Measurements from ENCODE around the gene IFNG-AS1.

Gene IFNG-AS1

GRCh38 chr12:67999244-67999643 is 10.0 kb downstream of the IFNG-AS1 start:
- no peak overlapping the region for H3K18ac ChIP-seq (ENCODE audit: low read length)
- H2BK5ac ChIP-seq (ENCODE audit: low read depth, low read length, poor library complexity): no peak overlapping the region
- no peaks in the 10 kb centered on the region for H3K36me3 ChIP-seq (ENCODE audit: control insufficient read depth in 1 of 2, insufficient read depth in 2 of 2, low read length in 2 of 2)
- no peaks in the 10 kb centered on the region for H3K79me1 ChIP-seq (ENCODE audit: low read length)
- H2AFZ ChIP-seq (ENCODE audit: insufficient read depth, low read length, poor library complexity): no peak overlapping the region
- no peak overlapping the region for H3K4me3 ChIP-seq (ENCODE audit: low read depth, low read length)
- no peaks in the 10 kb centered on the region for H3K79me2 ChIP-seq (ENCODE audit: control insufficient read depth, insufficient read depth, low read length, poor library complexity)
- no peak overlapping the region for H3K4ac ChIP-seq (ENCODE audit: low read depth, low read length)
- no peak overlapping the region for H3K23ac ChIP-seq (ENCODE audit: low read length)
- no peak overlapping the region for H2BK120ac ChIP-seq (ENCODE audit: insufficient read depth, low read length, poor library complexity)
- H3K9me3 ChIP-seq (ENCODE audit: insufficient read depth, low read depth, low read length): no peaks in the 10 kb centered on the region
- H3K9ac ChIP-seq (ENCODE audit: low read length): no peak overlapping the region
- DNase-seq: no peak
- H3K14ac ChIP-seq (ENCODE audit: low read length): no peak overlapping the region
- H4K8ac ChIP-seq (ENCODE audit: low read depth, low read length): no peak overlapping the region
- H4K12ac ChIP-seq (ENCODE audit: low read depth, low read length): no peak overlapping the region
- H3K4me2 ChIP-seq (ENCODE audit: low read length): no peak overlapping the region
- H3K27me3 ChIP-seq (ENCODE audit: insufficient read depth, low read length): no peaks in the 10 kb centered on the region
- H2AK5ac ChIP-seq (ENCODE audit: low read length): no peak overlapping the region
- H3K27ac ChIP-seq (ENCODE audit: low read depth, low read length): no peak overlapping the region
- H4K91ac ChIP-seq (ENCODE audit: low read depth, low read length): no peak overlapping the region
- H2BK12ac ChIP-seq (ENCODE audit: low read length): no peak overlapping the region
- H3K4me1 ChIP-seq (ENCODE audit: control insufficient read depth in 1 of 2, insufficient read depth in 2 of 2, low read length in 2 of 2): no peaks in the 10 kb centered on the region

DNA sequence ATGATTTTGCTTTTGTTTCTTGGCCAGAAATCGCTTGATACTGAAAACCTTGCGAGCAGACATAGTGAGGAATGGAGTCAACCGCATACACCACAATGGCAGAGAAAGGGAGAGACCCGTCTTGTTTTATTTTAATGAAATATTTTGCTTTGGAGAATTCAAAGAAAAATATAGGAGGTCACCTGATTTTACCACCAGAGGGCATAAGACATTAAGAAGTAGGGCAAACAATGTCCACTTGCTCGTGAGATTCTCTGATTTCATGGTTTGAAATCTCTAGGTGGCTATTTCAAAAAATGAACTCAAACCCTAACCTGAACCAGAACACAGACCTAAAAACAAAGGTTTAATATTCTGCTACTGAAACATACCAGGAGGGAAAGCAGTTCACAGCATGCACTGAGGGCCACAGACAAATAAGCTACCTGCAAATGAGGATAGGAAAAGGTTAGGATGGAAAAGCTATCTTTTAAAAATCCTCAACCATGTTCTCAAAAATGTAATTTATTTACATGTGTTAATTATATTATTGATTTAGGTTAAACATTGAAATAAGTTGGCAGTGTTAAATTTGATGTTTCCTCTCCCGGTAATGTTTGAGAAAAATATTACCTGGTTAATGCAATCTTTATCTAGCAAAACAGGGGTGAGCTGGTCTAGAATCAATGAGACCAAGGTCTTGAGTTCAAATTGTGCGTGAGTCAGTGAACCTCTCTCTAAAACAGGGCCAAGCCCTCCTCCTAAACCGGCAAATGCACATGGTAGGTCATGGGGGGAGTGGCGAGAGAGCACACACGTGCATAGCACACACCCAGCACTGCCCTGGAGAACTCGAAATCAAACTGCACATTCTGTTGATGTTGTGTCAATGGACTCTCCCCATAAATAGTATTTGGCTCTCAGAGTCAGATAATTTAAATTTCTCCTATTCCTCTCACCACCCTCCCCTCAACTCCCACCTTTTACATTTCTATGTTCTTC is 12.5 kb downstream of the IFNG-AS1 start:
- Histone ChIP-seq H4K12ac (ENCODE audit: low read depth, low read length) (no peak overlapping the region), H3K9me3 (ENCODE audit: insufficient read depth, low read depth, low read length) (peaks cover 2% of the 10 kb centered on the region), H3K27me3 (ENCODE audit: insufficient read depth, low read length) (no peaks in the 10 kb centered on the region), H3K27ac (ENCODE audit: low read depth, low read length) (no peak overlapping the region), H3K14ac (ENCODE audit: low read length) (no peak overlapping the region), H3K4me1 (ENCODE audit: control insufficient read depth in 1 of 2, insufficient read depth in 2 of 2, low read length in 2 of 2) (no peaks in the 10 kb centered on the region), H2AFZ (ENCODE audit: insufficient read depth, low read length, poor library complexity) (no peak overlapping the region), H2BK5ac (ENCODE audit: low read depth, low read length, poor library complexity) (no peak overlapping the region), H3K79me2 (ENCODE audit: control insufficient read depth, insufficient read depth, low read length, poor library complexity) (no peaks in the 10 kb centered on the region), H3K36me3 (ENCODE audit: control insufficient read depth in 1 of 2, insufficient read depth in 2 of 2, low read length in 2 of 2) (no peaks in the 10 kb centered on the region), H3K4me3 (ENCODE audit: low read depth, low read length) (no peak overlapping the region), H2BK120ac (ENCODE audit: insufficient read depth, low read length, poor library complexity) (no peak overlapping the region), H3K4me2 (ENCODE audit: low read length) (no peak overlapping the region), H3K23ac (ENCODE audit: low read length) (no peak overlapping the region), H4K91ac (ENCODE audit: low read depth, low read length) (no peak overlapping the region), H3K79me1 (ENCODE audit: low read length) (no peaks in the 10 kb centered on the region), H4K8ac (ENCODE audit: low read depth, low read length) (no peak overlapping the region), H3K4ac (ENCODE audit: low read depth, low read length) (no peak overlapping the region), H3K9ac (ENCODE audit: low read length) (no peak overlapping the region), H2AK5ac (ENCODE audit: low read length) (no peak overlapping the region), H3K18ac (ENCODE audit: low read length) (no peak overlapping the region), H2BK12ac (ENCODE audit: low read length) (no peak overlapping the region)
- DNase-seq: peak in 1 of 2 donors; percentile 40
- no CpG with 5 or more reads among the region's 11 CpGs for WGBS (ENCODE audit: extremely low coverage, insufficient coverage, insufficient read length)

DNA sequence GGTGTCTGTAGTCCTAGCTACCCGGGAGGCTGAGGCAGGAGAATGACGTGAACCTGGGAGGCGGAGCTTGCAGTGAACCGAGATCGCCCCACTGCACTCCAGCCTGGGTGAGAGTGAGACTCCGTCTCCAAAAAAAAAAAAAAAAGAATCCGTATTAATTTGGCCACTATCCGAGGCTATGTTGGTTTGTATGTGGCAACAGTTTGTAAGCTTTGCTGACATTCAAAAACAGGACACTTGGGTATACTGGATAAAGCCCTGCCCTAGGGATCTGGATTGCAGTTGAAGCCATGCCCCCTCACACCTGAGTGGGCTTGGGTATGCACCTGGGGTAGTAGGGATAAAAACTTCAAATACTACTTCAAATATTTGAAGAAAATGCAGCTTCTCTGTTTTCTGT is 14.5 kb downstream of the IFNG-AS1 start:
- Histone ChIP-seq H2AFZ (ENCODE audit: insufficient read depth, low read length, poor library complexity) (no peak overlapping the region), H4K8ac (ENCODE audit: low read depth, low read length) (no peak overlapping the region), H2BK120ac (ENCODE audit: insufficient read depth, low read length, poor library complexity) (no peak overlapping the region), H3K4me1 (ENCODE audit: control insufficient read depth in 1 of 2, insufficient read depth in 2 of 2, low read length in 2 of 2) (no peaks in the 10 kb centered on the region), H3K27me3 (ENCODE audit: insufficient read depth, low read length) (no peaks in the 10 kb centered on the region), H3K14ac (ENCODE audit: low read length) (no peak overlapping the region), H3K9ac (ENCODE audit: low read length) (no peak overlapping the region), H2BK12ac (ENCODE audit: low read length) (no peak overlapping the region), H2AK5ac (ENCODE audit: low read length) (no peak overlapping the region), H3K23ac (ENCODE audit: low read length) (no peak overlapping the region), H3K79me2 (ENCODE audit: control insufficient read depth, insufficient read depth, low read length, poor library complexity) (no peaks in the 10 kb centered on the region), H3K4me2 (ENCODE audit: low read length) (no peak overlapping the region), H3K79me1 (ENCODE audit: low read length) (no peaks in the 10 kb centered on the region), H4K91ac (ENCODE audit: low read depth, low read length) (no peak overlapping the region), H3K4me3 (ENCODE audit: low read depth, low read length) (no peak overlapping the region), H3K36me3 (ENCODE audit: control insufficient read depth in 1 of 2, insufficient read depth in 2 of 2, low read length in 2 of 2) (no peaks in the 10 kb centered on the region), H4K12ac (ENCODE audit: low read depth, low read length) (no peak overlapping the region), H3K18ac (ENCODE audit: low read length) (no peak overlapping the region), H3K4ac (ENCODE audit: low read depth, low read length) (no peak overlapping the region), H3K9me3 (ENCODE audit: insufficient read depth, low read depth, low read length) (peaks cover 2% of the 10 kb centered on the region), H3K27ac (ENCODE audit: low read depth, low read length) (no peak overlapping the region), H2BK5ac (ENCODE audit: low read depth, low read length, poor library complexity) (no peak overlapping the region)
- no peak for DNase-seq
- no CpG with 5 or more reads among the region's 8 CpGs for WGBS (ENCODE audit: extremely low coverage, insufficient coverage, insufficient read length)

DNA sequence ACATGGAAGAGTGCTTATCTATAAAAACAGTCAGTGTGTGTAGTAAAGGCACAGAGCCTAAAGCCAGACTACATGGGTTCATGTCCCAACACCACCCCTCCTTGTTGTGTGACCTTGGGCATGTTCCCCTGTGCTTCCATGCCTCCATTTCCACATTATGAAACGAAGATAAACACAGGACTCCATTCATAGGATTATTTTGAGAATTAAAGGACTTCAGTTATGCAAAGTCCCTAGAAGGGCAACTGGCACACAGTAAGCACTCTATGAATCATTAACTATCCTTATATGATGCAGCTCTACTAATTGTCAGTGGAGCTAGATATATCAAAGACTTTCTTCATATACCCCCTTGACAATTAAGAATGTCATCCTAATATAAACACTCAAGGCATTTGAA is 17.8 kb downstream of the IFNG-AS1 start:
- Histone ChIP-seq H3K9ac (ENCODE audit: low read length) (no peak overlapping the region), H3K79me2 (ENCODE audit: control insufficient read depth, insufficient read depth, low read length, poor library complexity) (no peaks in the 10 kb centered on the region), H3K4ac (ENCODE audit: low read depth, low read length) (no peak overlapping the region), H2AFZ (ENCODE audit: insufficient read depth, low read length, poor library complexity) (no peak overlapping the region), H2BK120ac (ENCODE audit: insufficient read depth, low read length, poor library complexity) (no peak overlapping the region), H2AK5ac (ENCODE audit: low read length) (no peak overlapping the region), H2BK12ac (ENCODE audit: low read length) (no peak overlapping the region), H3K36me3 (ENCODE audit: control insufficient read depth in 1 of 2, insufficient read depth in 2 of 2, low read length in 2 of 2) (no peaks in the 10 kb centered on the region), H4K91ac (ENCODE audit: low read depth, low read length) (no peak overlapping the region), H3K9me3 (ENCODE audit: insufficient read depth, low read depth, low read length) (peaks cover 2% of the 10 kb centered on the region), H3K27ac (ENCODE audit: low read depth, low read length) (no peak overlapping the region), H3K79me1 (ENCODE audit: low read length) (no peaks in the 10 kb centered on the region), H3K4me1 (ENCODE audit: control insufficient read depth in 1 of 2, insufficient read depth in 2 of 2, low read length in 2 of 2) (peaks cover 0 to 2% of the 10 kb centered on the region in 2 experiments), H3K14ac (ENCODE audit: low read length) (no peak overlapping the region), H3K23ac (ENCODE audit: low read length) (no peak overlapping the region), H3K4me3 (ENCODE audit: low read depth, low read length) (no peak overlapping the region), H3K27me3 (ENCODE audit: insufficient read depth, low read length) (no peaks in the 10 kb centered on the region), H2BK5ac (ENCODE audit: low read depth, low read length, poor library complexity) (no peak overlapping the region), H3K4me2 (ENCODE audit: low read length) (no peak overlapping the region), H4K12ac (ENCODE audit: low read depth, low read length) (no peak overlapping the region), H4K8ac (ENCODE audit: low read depth, low read length) (no peak overlapping the region), H3K18ac (ENCODE audit: low read length) (no peak overlapping the region)
- DNase-seq: no peak
- WGBS (ENCODE audit: extremely low coverage, insufficient coverage, insufficient read length): no CpG with 5 or more reads among the region's 1 CpG
